H1 (cell line): Measurements from ENCODE around the gene CSNK1G3. TPM values are rescaled to one million over a fixed set of nuclear protein-coding genes. Genes with fewer than 3 reads are reported as not detected.

ENCODE experiments used
- CTCF ChIA-PET: fragments of 300-600 bp; sonication (Branson Sonifier 250); formaldehyde crosslinking; loops from one replicate; lab custom pipeline; 2021; ENCODE audit not compliant: partially characterized antibody; lab: Charles Lee
- POLR2A ChIA-PET: fragments of 300-600 bp; sonication (Branson Sonifier 250); formaldehyde crosslinking; loops from one replicate; lab custom pipeline; 2021; ENCODE audit warnings: inconsistent platforms; ENCODE audit not compliant: partially characterized antibody; lab: Charles Lee
- DNase-seq, 2 experiments: peaks; one replicate each; pipeline versions ENCODE4 v3.0.0 to v3.0.0-alpha.2; 2010 to 2022; ENCODE audit warnings: low spot score in 2 of 2, low read depth in 1 of 2, mixed read lengths in 1 of 2
- FAIRE-seq: peaks from 2 replicates; lab custom pipeline; 2011; peaks lifted over from hg19 to GRCh38; lab: Jason Lieb, UNC
- H2AFZ ChIP-seq: 2 replicates; pipeline ENCODE4 v1.8.1; 2012; ENCODE audit warnings: low read length, inconsistent platforms
- H2AK5ac ChIP-seq: 2 replicates; pipeline ENCODE4 v1.6.1; 2013; ENCODE audit warnings: low read depth, low read length
- H2BK120ac ChIP-seq: replicated peaks from 2 replicates; pipeline ENCODE3; 2013; ENCODE audit warnings: low read depth, low read length, inconsistent platforms
- H2BK12ac ChIP-seq: 2 replicates; pipeline ENCODE4 v1.6.1; 2013; ENCODE audit warnings: low read depth, low read length
- H2BK15ac ChIP-seq: 2 replicates; pipeline ENCODE4 v1.6.1; 2013; ENCODE audit warnings: low read length
- H2BK20ac ChIP-seq: 2 replicates; pipeline ENCODE4 v1.6.1; 2013; ENCODE audit warnings: low read length
- H2BK5ac ChIP-seq: 2 replicates; pipeline ENCODE4 v1.6.1; 2013; ENCODE audit warnings: low read depth, low read length
- H3K14ac ChIP-seq: 2 replicates; pipeline ENCODE4 v1.6.1; 2013; ENCODE audit warnings: inconsistent platforms; ENCODE audit not compliant: insufficient read length
- H3K18ac ChIP-seq: 2 replicates; pipeline ENCODE4 v1.6.1; 2013; ENCODE audit warnings: low read length; ENCODE audit errors: extremely low read depth
- H3K23ac ChIP-seq: 2 replicates; pipeline ENCODE4 v1.6.1; 2013; ENCODE audit warnings: inconsistent platforms; ENCODE audit not compliant: insufficient read length
- H3K23me2 ChIP-seq: 2 replicates; pipeline ENCODE4 v1.6.1; 2013; ENCODE audit warnings: low read depth, low read length
- H3K27ac ChIP-seq: 2 replicates; pipeline ENCODE4 v1.6.1; 2011; ENCODE audit warnings: low read depth, low read length, inconsistent platforms
- H3K27me3 ChIP-seq, 4 experiments: replicated peaks in 1 of 4; 1 replicate in 1 of 4; 2 replicates in 3 of 4; pipeline versions ENCODE4 v1.6.1 to v1.8.1; 2011 to 2013; ENCODE audit warnings: low read length in 3 of 4, mild to moderate bottlenecking in 3 of 4, inconsistent platforms in 2 of 4, mixed read lengths in 2 of 4, moderate library complexity in 1 of 4; ENCODE audit not compliant: control insufficient read depth in 3 of 4, insufficient read depth in 3 of 4; ENCODE audit errors: extremely low read depth in 1 of 4
- H3K36me3 ChIP-seq, 4 experiments: 2 replicates each; pipeline versions ENCODE4 v1.6.1 to v1.8.1; 2011 to 2013; ENCODE audit warnings: mild to moderate bottlenecking in 4 of 4, low read length in 3 of 4, moderate library complexity in 2 of 4, control low read depth in 1 of 4, inconsistent platforms in 1 of 4; ENCODE audit not compliant: insufficient read depth in 4 of 4, control insufficient read depth in 2 of 4
- H3K4ac ChIP-seq: replicated peaks from 2 replicates; pipeline ENCODE3; 2013; ENCODE audit warnings: low read length, low read depth, mixed read lengths, inconsistent platforms; ENCODE audit not compliant: insufficient read length
- H3K4me1 ChIP-seq, 4 experiments: replicated peaks in 1 of 4; 1 replicate in 1 of 4; 2 replicates in 3 of 4; pipeline versions ENCODE4 v1.6.1 to v1.8.1; 2011 to 2013; ENCODE audit warnings: low read length in 3 of 4, inconsistent platforms in 2 of 4, mixed read lengths in 1 of 4; ENCODE audit not compliant: insufficient read depth in 4 of 4, control insufficient read depth in 3 of 4
- H3K4me2 ChIP-seq, 2 experiments: 2 replicates each; pipeline versions ENCODE4 v1.6.1 to v1.8.1; 2011 to 2013; ENCODE audit warnings: low read depth in 2 of 2, low read length in 2 of 2, control low read depth in 1 of 2, inconsistent platforms in 1 of 2, mild to moderate bottlenecking in 1 of 2; ENCODE audit not compliant: insufficient read depth in 1 of 2
- H3K4me3 ChIP-seq, 4 experiments: fragments of 200-600, 300-600 bp in 1 of 4; sonication (generic), shearing (Covaris generic), sonication (Bioruptor Twin) in 1 of 4; 2 replicates each; pipeline versions ENCODE4 v1.5.1 to v1.8.1; 2011 to 2016; ENCODE audit warnings: low read length in 4 of 4, low read depth in 3 of 4, control low read depth in 2 of 4, inconsistent platforms in 2 of 4, mild to moderate bottlenecking in 2 of 4, mixed read lengths in 1 of 4, moderate library complexity in 1 of 4; ENCODE audit not compliant: insufficient read depth in 2 of 4; ENCODE audit errors: extremely low read depth in 1 of 4
- H3K56ac ChIP-seq: replicated peaks from 2 replicates; pipeline ENCODE3; 2013; ENCODE audit warnings: low read depth, mild to moderate bottlenecking, mixed read lengths, low read length, inconsistent platforms; ENCODE audit not compliant: insufficient read length
- H3K79me1 ChIP-seq: 2 replicates; pipeline ENCODE4 v1.6.1; 2013; ENCODE audit warnings: low read depth, low read length, control low read depth
- H3K79me2 ChIP-seq, 2 experiments: 2 replicates each; pipeline versions ENCODE4 v1.6.1 to v1.8.1; 2012 to 2013; ENCODE audit warnings: low read length in 2 of 2, mild to moderate bottlenecking in 2 of 2, inconsistent platforms in 1 of 2; ENCODE audit not compliant: insufficient read depth in 2 of 2, control insufficient read depth in 1 of 2
- H3K9ac ChIP-seq, 4 experiments: replicated peaks in 1 of 4; 1 replicate in 1 of 4; 2 replicates in 3 of 4; pipeline versions ENCODE4 v1.6.1 to v1.8.1; 2011 to 2013; ENCODE audit warnings: low read depth in 3 of 4, low read length in 3 of 4, control low read depth in 2 of 4, mild to moderate bottlenecking in 2 of 4, moderate library complexity in 2 of 4, inconsistent platforms in 1 of 4; ENCODE audit errors: extremely low read depth in 1 of 4
- H3K9me3 ChIP-seq, 2 experiments: 2 replicates each; pipeline versions ENCODE4 v1.6.1 to v1.8.1; 2012 to 2013; ENCODE audit warnings: mild to moderate bottlenecking in 2 of 2, moderate library complexity in 2 of 2, control low read depth in 1 of 2, inconsistent platforms in 1 of 2, low read depth in 1 of 2, low read length in 1 of 2, mixed read lengths in 1 of 2; ENCODE audit not compliant: insufficient read depth in 2 of 2
- H4K20me1 ChIP-seq, 2 experiments: replicated peaks in 1 of 2; 2 replicates each; pipeline versions ENCODE3 to v1.8.1; 2011 to 2013; ENCODE audit warnings: inconsistent platforms in 2 of 2, low read length in 2 of 2, mild to moderate bottlenecking in 1 of 2; ENCODE audit not compliant: insufficient read depth in 2 of 2, control insufficient read depth in 1 of 2
- H4K5ac ChIP-seq: 2 replicates; pipeline ENCODE4 v1.6.1; 2013; ENCODE audit warnings: low read length, low read depth, mixed read lengths, inconsistent platforms; ENCODE audit not compliant: insufficient read length
- H4K8ac ChIP-seq: 2 replicates; pipeline ENCODE4 v1.8.0; 2013; ENCODE audit warnings: mild to moderate bottlenecking, moderate library complexity, low read length, inconsistent platforms; ENCODE audit not compliant: insufficient read depth; ENCODE audit errors: extremely low read depth
- H4K91ac ChIP-seq: replicated peaks from 2 replicates; pipeline ENCODE3; 2013; ENCODE audit warnings: low read length, mixed read lengths, inconsistent platforms; ENCODE audit not compliant: insufficient read length
- SUZ12 ChIP-seq: fragments of 200-600 bp; sonication (generic); IDR thresholded peaks from 2 replicates; pipeline ENCODE4 v1.6.1; 2012; ENCODE audit warnings: mild to moderate bottlenecking, inconsistent platforms, low read length, moderate library complexity, mixed read lengths
- YY1 ChIP-seq: IDR thresholded peaks from 2 replicates; pipeline ENCODE4 v1.6.1; 2011; ENCODE audit warnings: low read depth, mild to moderate bottlenecking, low read length
- WGBS, 2 experiments: shearing (Covaris generic) in 1 of 2; methylation state at CpG; one replicate each; pipeline versions ENCODE4 v1.1.6 to v1.1.7; 2013 to 2015; ENCODE audit warnings: low lambda C conversion rate in 2 of 2, mixed read lengths in 2 of 2, inconsistent platforms in 1 of 2, low coverage in 1 of 2, missing lambda C conversion rate in 1 of 2; ENCODE audit not compliant: insufficient replicate concordance in 2 of 2, insufficient coverage in 1 of 2, insufficient read length in 1 of 2; ENCODE audit errors: extremely low coverage in 1 of 2, missing lambda C conversion rate in 1 of 2; 5-methylcytosine and 5-hydroxymethylcytosine counted together
- polyA plus RNA-seq, 7 experiments: library from polyadenylated mRNA; depleted of rRNA in 3 of 7; stranded (reverse) in 5 of 7; unstranded in 2 of 7; fragments of >200 nt in 5 of 7; fragments of 200-250 nt in 2 of 7; gene quantifications; 1 replicate in 5 of 7; 2 replicates in 1 of 7; 4 replicates in 1 of 7; pipeline versions ENCODE4 v1.2.1 to v1.2.3, GENCODE V29; 2011 to 2013; ENCODE audit warnings: missing spikeins in 2 of 7, mixed read lengths in 2 of 7
- total RNA-seq: library from RNA; stranded (reverse); fragmentation: NEBNext Ultra II Directional; extraction: Animal tissue kit (Norgen Biotek cat#: 25700); gene quantifications from 2 replicates; pipeline ENCODE4 v1.2.1, GENCODE V29; 2021

Gene CSNK1G3
- total and polyA plus RNA-seq, 2 of the 8 experiments (the other 6 are each of a cell fraction or from before 2014, with no cell fraction given): 10.6 to 58.9 TPM

DNA sequence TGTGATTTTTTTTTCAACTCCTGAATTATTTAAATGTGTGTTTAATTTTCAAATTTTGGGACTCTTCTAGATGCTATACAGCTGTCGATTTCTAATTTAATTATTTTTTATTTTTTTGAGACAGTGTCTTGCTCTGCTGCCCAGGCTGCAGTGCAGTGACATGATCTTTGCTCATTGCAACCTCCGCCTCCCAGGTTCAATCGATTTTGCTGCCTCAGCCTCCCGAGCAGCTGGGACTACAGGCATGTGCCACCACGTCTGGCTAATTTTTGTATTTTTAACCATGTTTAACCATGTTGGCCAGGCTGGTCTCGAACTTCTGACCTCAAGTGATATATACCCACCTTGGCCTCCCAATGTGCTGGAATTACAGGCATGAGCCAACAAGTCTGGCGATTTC is 28.6 kb downstream of the CSNK1G3 start:
- H3K14ac ChIP-seq: no peak overlapping the region
- H4K91ac ChIP-seq: no peak overlapping the region
- H3K27ac ChIP-seq: no peak overlapping the region
- no peak overlapping the region for H3K18ac ChIP-seq
- peaks cover 2 to 3% of the 10 kb centered on the region in 2 experiments for H4K20me1 ChIP-seq
- H3K4me1 ChIP-seq: peaks cover 0 to 3% (median 0%) of the 10 kb centered on the region in 4 experiments; a peak in 3 of 7 replicates
- no peak overlapping the region for H2BK20ac ChIP-seq
- H2BK5ac ChIP-seq: no peak overlapping the region
- ChIA-PET CTCF (interaction anchor here (0.6 to 1.3 kb wide), 3 partner anchors 117 to 168 kb away, joined by 3 to 4 read pairs (median 3); partner anchors contain the start of gene CEP120), POLR2A (no interaction called here)
- 88% methylated on average over 7 of the region's 7 CpGs; no CpG with 5 or more reads in 1 of the 2 experiments for WGBS, 2 experiments
- no peak overlapping the region for H4K5ac ChIP-seq
- H3K4ac ChIP-seq: no peak overlapping the region
- H3K23ac ChIP-seq: no peak overlapping the region
- no peaks in the 10 kb centered on the region for H3K9me3 ChIP-seq
- H4K8ac ChIP-seq: no peak overlapping the region
- FAIRE-seq (no peak), DNase-seq (no peak)
- TF ChIP-seq YY1: no peak
- no peak for TF ChIP-seq SUZ12
- no peak overlapping the region for H2AK5ac ChIP-seq
- no peak overlapping the region for H3K56ac ChIP-seq
- H3K4me2 ChIP-seq: no peak overlapping the region
- H3K9ac ChIP-seq: no peak overlapping the region
- no peak overlapping the region for H2BK120ac ChIP-seq
- H3K27me3 ChIP-seq: no peaks in the 10 kb centered on the region
- H3K4me3 ChIP-seq: no peak overlapping the region
- no peak overlapping the region for H2AFZ ChIP-seq
- no peak overlapping the region for H2BK15ac ChIP-seq
- H3K23me2 ChIP-seq: no peaks in the 10 kb centered on the region; the same call in 1 of the 2 replicates
- no peak overlapping the region for H2BK12ac ChIP-seq
- peaks cover 3 to 92% of the 10 kb centered on the region in 2 experiments; a peak in 3 of 4 replicates for H3K79me2 ChIP-seq
- H3K36me3 ChIP-seq: no peaks in the 10 kb centered on the region
- H3K79me1 ChIP-seq: peaks cover 2% of the 10 kb centered on the region; the same call in 1 of the 2 replicates
